ENCODE data around the gene TEAD1. TPM values are rescaled to one million over a fixed set of nuclear protein-coding genes. Genes with fewer than 3 reads are reported as not detected.

Gene TEAD1
- total and polyA plus RNA-seq, 10 of the 15 experiments (the other 5 are each of a cell fraction or from before 2014, with no cell fraction given), result 0.01 to 0.59 (median 0.04) TPM; not detected in 6

DNA sequence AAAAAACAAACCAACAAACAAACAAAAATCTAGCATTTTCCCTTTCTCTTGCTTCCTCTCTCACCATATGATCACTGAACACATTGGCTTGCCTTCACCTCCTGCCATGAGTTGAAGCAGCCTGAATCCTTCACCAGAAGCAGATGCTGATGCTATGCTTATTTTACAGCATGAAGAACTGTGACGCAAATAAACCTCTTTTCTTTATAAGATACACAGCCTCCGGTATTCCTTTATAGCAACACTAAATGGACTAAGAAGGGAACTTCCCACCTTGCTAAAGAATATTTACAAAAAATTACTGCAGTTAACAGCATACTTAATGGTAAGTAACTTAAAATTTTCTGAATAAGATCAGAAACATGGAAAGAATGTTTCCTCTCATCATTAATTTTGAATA lies 27.7 kb upstream of the TEAD1 start (continued):
- TF ChIP-seq, protein P1, sequence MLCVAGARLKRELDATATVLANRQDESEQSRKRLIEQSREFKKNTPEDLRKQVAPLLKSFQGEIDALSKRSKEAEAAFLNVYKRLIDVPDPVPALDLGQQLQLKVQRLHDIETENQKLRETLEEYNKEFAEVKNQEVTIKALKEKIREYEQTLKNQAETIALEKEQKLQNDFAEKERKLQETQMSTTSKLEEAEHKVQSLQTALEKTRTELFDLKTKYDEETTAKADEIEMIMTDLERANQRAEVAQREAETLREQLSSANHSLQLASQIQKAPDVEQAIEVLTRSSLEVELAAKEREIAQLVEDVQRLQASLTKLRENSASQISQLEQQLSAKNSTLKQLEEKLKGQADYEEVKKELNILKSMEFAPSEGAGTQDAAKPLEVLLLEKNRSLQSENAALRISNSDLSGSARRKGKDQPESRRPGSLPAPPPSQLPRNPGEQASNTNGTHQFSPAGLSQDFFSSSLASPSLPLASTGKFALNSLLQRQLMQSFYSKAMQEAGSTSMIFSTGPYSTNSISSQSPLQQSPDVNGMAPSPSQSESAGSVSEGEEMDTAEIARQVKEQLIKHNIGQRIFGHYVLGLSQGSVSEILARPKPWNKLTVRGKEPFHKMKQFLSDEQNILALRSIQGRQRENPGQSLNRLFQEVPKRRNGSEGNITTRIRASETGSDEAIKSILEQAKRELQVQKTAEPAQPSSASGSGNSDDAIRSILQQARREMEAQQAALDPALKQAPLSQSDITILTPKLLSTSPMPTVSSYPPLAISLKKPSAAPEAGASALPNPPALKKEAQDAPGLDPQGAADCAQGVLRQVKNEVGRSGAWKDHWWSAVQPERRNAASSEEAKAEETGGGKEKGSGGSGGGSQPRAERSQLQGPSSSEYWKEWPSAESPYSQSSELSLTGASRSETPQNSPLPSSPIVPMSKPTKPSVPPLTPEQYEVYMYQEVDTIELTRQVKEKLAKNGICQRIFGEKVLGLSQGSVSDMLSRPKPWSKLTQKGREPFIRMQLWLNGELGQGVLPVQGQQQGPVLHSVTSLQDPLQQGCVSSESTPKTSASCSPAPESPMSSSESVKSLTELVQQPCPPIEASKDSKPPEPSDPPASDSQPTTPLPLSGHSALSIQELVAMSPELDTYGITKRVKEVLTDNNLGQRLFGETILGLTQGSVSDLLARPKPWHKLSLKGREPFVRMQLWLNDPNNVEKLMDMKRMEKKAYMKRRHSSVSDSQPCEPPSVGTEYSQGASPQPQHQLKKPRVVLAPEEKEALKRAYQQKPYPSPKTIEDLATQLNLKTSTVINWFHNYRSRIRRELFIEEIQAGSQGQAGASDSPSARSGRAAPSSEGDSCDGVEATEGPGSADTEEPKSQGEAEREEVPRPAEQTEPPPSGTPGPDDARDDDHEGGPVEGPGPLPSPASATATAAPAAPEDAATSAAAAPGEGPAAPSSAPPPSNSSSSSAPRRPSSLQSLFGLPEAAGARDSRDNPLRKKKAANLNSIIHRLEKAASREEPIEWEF (IDR thresholded peaks at IDR 0.05; ENCODE audit: insufficient replicate concordance, low read depth, low read length), result no peak
- TF ChIP-seq SP1 (IDR thresholded peaks at IDR 0.05; ENCODE audit: low read depth, low read length) (no peak), ZNF24 (IDR thresholded peaks at IDR 0.05) (no peak), PML (IDR thresholded peaks at IDR 0.05; ENCODE audit: low read length) (no peak)

DNA sequence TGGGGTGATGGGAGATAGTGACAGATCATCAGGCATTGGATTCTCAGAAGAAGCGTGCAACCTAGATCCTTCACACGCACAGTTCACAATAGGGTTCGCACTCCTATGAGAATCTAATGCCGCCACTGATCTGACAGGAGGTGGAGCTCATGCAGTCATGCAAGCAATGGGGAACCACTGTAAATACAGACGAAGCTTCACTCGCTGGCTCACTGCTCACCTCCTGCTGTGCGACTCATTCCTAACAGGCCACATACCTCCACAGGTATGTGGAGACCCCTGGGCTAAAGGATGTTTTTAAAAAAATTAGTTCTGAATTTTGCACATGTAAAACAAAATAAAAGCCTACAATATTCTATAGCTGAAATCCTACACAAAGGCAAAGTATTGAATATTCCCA lies 20.5 kb upstream of the TEAD1 start:
- H3K27me3 ChIP-seq (replicated peaks in 1 of 2; ENCODE audit: control insufficient read depth in 2 of 2, insufficient read depth in 2 of 2, low read length in 1 of 2), result no peaks in the 10 kb centered on the region
- intact Hi-C loops (cut with micrococcal nuclease; ENCODE audit: unreplicated experiment), result no loop called here
- in situ Hi-C loops (cut with MboI), result no loop called here
- H4K20me1 ChIP-seq (ENCODE audit: control insufficient read depth, insufficient read depth), result no peaks in the 10 kb centered on the region
- no peaks in the 10 kb centered on the region for H3K36me3 ChIP-seq (ENCODE audit: control insufficient read depth in 2 of 2, insufficient read depth in 2 of 2, low read length in 1 of 2)
- H3K4me1 ChIP-seq (ENCODE audit: control insufficient read depth, insufficient read depth, low read length), result no peaks in the 10 kb centered on the region
- no peak overlapping the region for H2AFZ ChIP-seq (ENCODE audit: control insufficient read depth, low read depth, low read length)
- ChIA-PET CTCF (interaction anchor here (0.9 kb wide), 1 partner anchor 23 kb away, joined by 4 read pairs; no protein-coding TSS in a partner anchor), POLR2A (no interaction called here), RAD21 (ENCODE audit: unreplicated experiment) (no interaction called here), SMC1A (ENCODE audit: uncharacterized antibody, unreplicated experiment) (interaction anchor here (0.6 to 1.3 kb wide), 2 partner anchors 12 to 153 kb away, joined by 3 read pairs; no protein-coding TSS in a partner anchor)
- no peaks in the 10 kb centered on the region for H3K9me3 ChIP-seq (replicated peaks; ENCODE audit: control insufficient read depth, insufficient read depth, low read length)
- H3K4me3 ChIP-seq, result no peak overlapping the region
- ATAC-seq, result no peak
- no peaks in the 10 kb centered on the region for H3K79me2 ChIP-seq (ENCODE audit: control insufficient read depth, insufficient read depth, low read length)
- no peak for FAIRE-seq
- H3K9ac ChIP-seq (ENCODE audit: control insufficient read depth, insufficient read depth, low read length), result no peak overlapping the region
- 61% methylated on average over 7 of the region's 7 CpGs for WGBS (ENCODE audit: insufficient coverage, insufficient replicate concordance, low lambda C conversion rate, missing lambda C conversion rate)
- TF ChIP-seq RFX5 (IDR thresholded peaks at IDR 0.05; ENCODE audit: low read depth, low read length), result no peak
- no peak for TF ChIP-seq NR2C2 (IDR thresholded peaks at IDR 0.05; ENCODE audit: borderline replicate concordance, control insufficient read depth, insufficient read length, low read depth)
- TF ChIP-seq MTA2 (IDR thresholded peaks at IDR 0.05; ENCODE audit: low read depth), result no peak
- TF ChIP-seq, protein P2, sequence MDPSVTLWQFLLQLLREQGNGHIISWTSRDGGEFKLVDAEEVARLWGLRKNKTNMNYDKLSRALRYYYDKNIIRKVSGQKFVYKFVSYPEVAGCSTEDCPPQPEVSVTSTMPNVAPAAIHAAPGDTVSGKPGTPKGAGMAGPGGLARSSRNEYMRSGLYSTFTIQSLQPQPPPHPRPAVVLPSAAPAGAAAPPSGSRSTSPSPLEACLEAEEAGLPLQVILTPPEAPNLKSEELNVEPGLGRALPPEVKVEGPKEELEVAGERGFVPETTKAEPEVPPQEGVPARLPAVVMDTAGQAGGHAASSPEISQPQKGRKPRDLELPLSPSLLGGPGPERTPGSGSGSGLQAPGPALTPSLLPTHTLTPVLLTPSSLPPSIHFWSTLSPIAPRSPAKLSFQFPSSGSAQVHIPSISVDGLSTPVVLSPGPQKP (IDR thresholded peaks at IDR 0.05; ENCODE audit: low read depth, low read length), result no peak
- TF ChIP-seq SREBF2 (IDR thresholded peaks at IDR 0.05; ENCODE audit: low read length), result no peak
- TF ChIP-seq, protein P3, sequence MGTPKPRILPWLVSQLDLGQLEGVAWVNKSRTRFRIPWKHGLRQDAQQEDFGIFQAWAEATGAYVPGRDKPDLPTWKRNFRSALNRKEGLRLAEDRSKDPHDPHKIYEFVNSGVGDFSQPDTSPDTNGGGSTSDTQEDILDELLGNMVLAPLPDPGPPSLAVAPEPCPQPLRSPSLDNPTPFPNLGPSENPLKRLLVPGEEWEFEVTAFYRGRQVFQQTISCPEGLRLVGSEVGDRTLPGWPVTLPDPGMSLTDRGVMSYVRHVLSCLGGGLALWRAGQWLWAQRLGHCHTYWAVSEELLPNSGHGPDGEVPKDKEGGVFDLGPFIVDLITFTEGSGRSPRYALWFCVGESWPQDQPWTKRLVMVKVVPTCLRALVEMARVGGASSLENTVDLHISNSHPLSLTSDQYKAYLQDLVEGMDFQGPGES (IDR thresholded peaks at IDR 0.05), result no peak
- no peak for TF ChIP-seq CHD4 (IDR thresholded peaks at IDR 0.05)
- TF ChIP-seq, protein P4, sequence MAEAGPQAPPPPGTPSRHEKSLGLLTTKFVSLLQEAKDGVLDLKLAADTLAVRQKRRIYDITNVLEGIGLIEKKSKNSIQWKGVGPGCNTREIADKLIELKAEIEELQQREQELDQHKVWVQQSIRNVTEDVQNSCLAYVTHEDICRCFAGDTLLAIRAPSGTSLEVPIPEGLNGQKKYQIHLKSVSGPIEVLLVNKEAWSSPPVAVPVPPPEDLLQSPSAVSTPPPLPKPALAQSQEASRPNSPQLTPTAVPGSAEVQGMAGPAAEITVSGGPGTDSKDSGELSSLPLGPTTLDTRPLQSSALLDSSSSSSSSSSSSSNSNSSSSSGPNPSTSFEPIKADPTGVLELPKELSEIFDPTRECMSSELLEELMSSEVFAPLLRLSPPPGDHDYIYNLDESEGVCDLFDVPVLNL (IDR thresholded peaks at IDR 0.05; ENCODE audit: low read depth, low read length), result no peak
- DNase-seq (ENCODE audit: low read depth, low spot score), result no peak
- no peak overlapping the region for H3K27ac ChIP-seq (ENCODE audit: control insufficient read depth, insufficient read depth)
- H3K4me2 ChIP-seq (ENCODE audit: control insufficient read depth, insufficient read depth), result no peak overlapping the region
- BruUV-seq (replicated peaks), result no TSS peak
